Astrocyte (in vitro differentiated cells and primary cell): Measurements from ENCODE around the gene DTWD1. TPM values are rescaled to one million over a fixed set of nuclear protein-coding genes. Genes with fewer than 3 reads are reported as not detected.

ENCODE experiments used
- DNase-seq: peaks from one replicate; pipeline ENCODE4 v3.0.0-alpha.2; 2010; ENCODE audit warnings: low read depth
- FAIRE-seq: peaks from 2 replicates; lab custom pipeline; 2011; peaks lifted over from hg19 to GRCh38; lab: Jason Lieb, UNC
- H2AFZ ChIP-seq: 2 replicates; pipeline ENCODE4 v1.6.0; 2012; ENCODE audit warnings: low read depth, low read length, inconsistent platforms
- H3K27ac ChIP-seq: 2 replicates; pipeline ENCODE4 v1.5.1; 2011; ENCODE audit warnings: low read depth, low read length, inconsistent platforms
- H3K27me3 ChIP-seq: 2 replicates; pipeline ENCODE4 v1.6.0; 2011; ENCODE audit warnings: low read length, inconsistent platforms; ENCODE audit not compliant: insufficient read depth
- H3K36me3 ChIP-seq: 2 replicates; pipeline ENCODE4 v1.5.1; 2011; ENCODE audit warnings: low read length, inconsistent platforms; ENCODE audit not compliant: insufficient read depth
- H3K4me1 ChIP-seq: 2 replicates; pipeline ENCODE4 v1.5.1; 2011; ENCODE audit warnings: low read length, inconsistent platforms; ENCODE audit not compliant: insufficient read depth
- H3K4me2 ChIP-seq: 2 replicates; pipeline ENCODE4 v1.6.0; 2012; ENCODE audit warnings: low read length, inconsistent platforms
- H3K4me3 ChIP-seq: 2 replicates; pipeline ENCODE4 v1.5.1; 2011; ENCODE audit warnings: low read depth, mild to moderate bottlenecking, low read length, inconsistent platforms; ENCODE audit not compliant: insufficient read depth
- H3K79me2 ChIP-seq: 2 replicates; pipeline ENCODE4 v1.6.0; 2012; ENCODE audit warnings: mild to moderate bottlenecking, low read length, inconsistent platforms; ENCODE audit not compliant: insufficient read depth
- H3K9ac ChIP-seq: 2 replicates; pipeline ENCODE4 v1.6.0; 2012; ENCODE audit warnings: mild to moderate bottlenecking, low read length, inconsistent platforms
- H3K9me3 ChIP-seq: 2 replicates; pipeline ENCODE4 v1.5.1; 2012; ENCODE audit warnings: low read depth, mild to moderate bottlenecking, low read length, inconsistent platforms; ENCODE audit not compliant: insufficient read depth
- H4K20me1 ChIP-seq: 2 replicates; pipeline ENCODE4 v1.6.0; 2012; ENCODE audit warnings: low read length, inconsistent platforms; ENCODE audit not compliant: insufficient read depth
- H3K27ac Mint-ChIP-seq: one replicate; pipeline ENCODE4 v1.8.0; 2021; ENCODE audit warnings: mild to moderate bottlenecking, mixed read lengths; ENCODE audit not compliant: unreplicated experiment
- H3K27me3 Mint-ChIP-seq: one replicate; pipeline ENCODE4 v1.8.0; 2021; ENCODE audit warnings: low read depth, mixed read lengths; ENCODE audit not compliant: unreplicated experiment
- H3K36me3 Mint-ChIP-seq: one replicate; pipeline ENCODE4 v1.8.0; 2021; ENCODE audit warnings: low read depth, mixed read lengths; ENCODE audit not compliant: unreplicated experiment
- H3K4me1 Mint-ChIP-seq: one replicate; pipeline ENCODE4 v1.8.0; 2021; ENCODE audit warnings: low read depth, mixed read lengths; ENCODE audit not compliant: unreplicated experiment
- H3K4me3 Mint-ChIP-seq: one replicate; pipeline ENCODE4 v1.8.0; 2021; ENCODE audit warnings: mild to moderate bottlenecking, moderate library complexity, mixed read lengths; ENCODE audit not compliant: unreplicated experiment
- H3K9me3 Mint-ChIP-seq: one replicate; pipeline ENCODE4 v1.8.0; 2021; ENCODE audit warnings: mild to moderate bottlenecking, mixed read lengths; ENCODE audit not compliant: unreplicated experiment
- EZH2 ChIP-seq: IDR thresholded peaks from 2 replicates; pipeline ENCODE4 v1.6.1; 2012; ENCODE audit warnings: mild to moderate bottlenecking, low read length, inconsistent platforms; ENCODE audit not compliant: insufficient read depth
- total RNA-seq: library from RNA; stranded (reverse); gene quantifications from 2 replicates; pipeline ENCODE4 v1.2.1, GENCODE V29; 2021
- TF ChIP-seq, protein P1 (sequence below): IDR thresholded peaks from 2 replicates; pipeline ENCODE4 v1.5.1; 2011; ENCODE audit warnings: low read depth, mild to moderate bottlenecking, inconsistent platforms, low read length, moderate library complexity; ENCODE audit not compliant: insufficient read depth

Gene DTWD1
- total RNA-seq, 1 donor from 2014 or later, result 21.9 TPM

DNA sequence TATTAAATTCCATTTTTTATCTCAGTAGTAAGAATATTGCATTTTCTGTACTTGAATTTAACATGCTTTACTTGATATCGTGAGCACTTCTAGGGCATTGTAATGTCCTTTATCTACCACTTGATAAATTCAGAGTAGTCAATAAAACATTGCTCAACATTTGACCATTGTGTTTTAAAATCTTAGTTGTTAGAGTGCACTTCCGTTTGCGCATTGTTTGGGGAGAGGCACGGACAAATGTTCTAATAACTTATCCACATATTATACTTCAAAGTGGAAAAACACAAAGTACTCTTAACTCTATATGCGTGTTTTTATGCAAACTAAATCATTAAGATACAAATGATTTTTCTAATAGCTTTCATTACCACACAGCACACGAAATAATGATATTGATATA, 649 bp upstream of the DTWD1 start:
- H3K79me2 ChIP-seq, result peaks cover 37% of the 10 kb centered on the region
- H3K9ac ChIP-seq, result peak overlapping the region; percentile 95
- H3K27ac ChIP-seq, result peak overlapping the region; percentile 85
- DNase-seq (peak; percentile 35), FAIRE-seq (no peak)
- Mint-ChIP-seq H3K36me3 (peaks cover 4% of the 10 kb centered on the region), H3K4me1 (peaks cover 27% of the 10 kb centered on the region), H3K9me3 (peaks cover 10% of the 10 kb centered on the region), H3K27me3 (no peaks in the 10 kb centered on the region), H3K27ac (peak overlapping the region; percentile 89), H3K4me3 (peak overlapping the region; percentile 95)
- peaks cover 1% of the 10 kb centered on the region for H3K9me3 ChIP-seq
- TF ChIP-seq, protein P1, sequence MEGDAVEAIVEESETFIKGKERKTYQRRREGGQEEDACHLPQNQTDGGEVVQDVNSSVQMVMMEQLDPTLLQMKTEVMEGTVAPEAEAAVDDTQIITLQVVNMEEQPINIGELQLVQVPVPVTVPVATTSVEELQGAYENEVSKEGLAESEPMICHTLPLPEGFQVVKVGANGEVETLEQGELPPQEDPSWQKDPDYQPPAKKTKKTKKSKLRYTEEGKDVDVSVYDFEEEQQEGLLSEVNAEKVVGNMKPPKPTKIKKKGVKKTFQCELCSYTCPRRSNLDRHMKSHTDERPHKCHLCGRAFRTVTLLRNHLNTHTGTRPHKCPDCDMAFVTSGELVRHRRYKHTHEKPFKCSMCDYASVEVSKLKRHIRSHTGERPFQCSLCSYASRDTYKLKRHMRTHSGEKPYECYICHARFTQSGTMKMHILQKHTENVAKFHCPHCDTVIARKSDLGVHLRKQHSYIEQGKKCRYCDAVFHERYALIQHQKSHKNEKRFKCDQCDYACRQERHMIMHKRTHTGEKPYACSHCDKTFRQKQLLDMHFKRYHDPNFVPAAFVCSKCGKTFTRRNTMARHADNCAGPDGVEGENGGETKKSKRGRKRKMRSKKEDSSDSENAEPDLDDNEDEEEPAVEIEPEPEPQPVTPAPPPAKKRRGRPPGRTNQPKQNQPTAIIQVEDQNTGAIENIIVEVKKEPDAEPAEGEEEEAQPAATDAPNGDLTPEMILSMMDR, result no peak
- no peak for TF ChIP-seq EZH2
- peak overlapping the region; percentile 77 for H2AFZ ChIP-seq
- no peaks in the 10 kb centered on the region for H4K20me1 ChIP-seq
- H3K4me1 ChIP-seq, result peaks cover 12% of the 10 kb centered on the region
- H3K27me3 ChIP-seq, result no peaks in the 10 kb centered on the region
- peak overlapping the region; percentile 90 for H3K4me3 ChIP-seq
- H3K4me2 ChIP-seq, result peak overlapping the region; percentile 83
- no peaks in the 10 kb centered on the region for H3K36me3 ChIP-seq

DNA sequence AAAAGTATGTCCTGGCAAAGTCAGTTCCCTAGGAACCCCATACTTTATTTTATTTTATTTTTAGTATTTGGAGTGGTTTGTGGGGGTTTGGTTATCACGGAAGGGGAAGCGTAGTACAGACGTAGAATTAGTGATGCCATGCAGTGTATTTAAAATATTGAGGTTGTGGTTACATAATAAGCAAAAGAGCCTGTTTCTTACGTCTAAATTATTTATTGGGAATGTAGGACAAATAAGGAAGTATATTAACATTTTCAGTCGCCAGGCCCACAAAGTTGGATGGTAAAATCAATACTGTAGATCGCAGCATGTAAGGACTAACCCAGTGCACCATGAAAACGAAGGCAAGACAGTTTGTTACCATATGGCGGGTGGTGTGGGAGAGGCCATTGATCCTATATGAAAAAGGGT, 558 bp downstream of the DTWD1 start:
- peak overlapping the region; percentile 96 for H3K27ac ChIP-seq

DNA sequence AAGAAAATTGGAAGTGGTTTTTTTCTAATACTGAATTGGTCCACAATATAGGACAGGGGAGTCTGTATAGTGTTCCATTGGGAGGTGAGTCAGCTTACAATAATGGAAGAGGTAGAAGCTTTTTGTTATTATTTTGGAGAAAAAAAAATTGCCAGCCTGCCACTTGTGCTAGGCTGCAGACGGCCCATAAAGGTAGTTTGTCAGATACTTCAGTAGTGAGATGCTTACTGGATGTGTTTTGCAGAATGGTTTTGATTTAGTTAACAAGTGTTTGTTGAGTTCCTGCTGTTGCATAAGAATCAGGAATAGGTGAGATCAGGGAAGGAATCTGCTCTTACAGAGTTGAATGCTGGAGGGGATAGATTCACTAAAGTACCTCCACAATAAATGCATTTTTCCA, 1.0 kb downstream of the DTWD1 start:
- peaks cover 9% of the 10 kb centered on the region for H3K36me3 Mint-ChIP-seq
- H3K4me1 ChIP-seq, result peaks cover 12% of the 10 kb centered on the region
- no peaks in the 10 kb centered on the region for H3K27me3 Mint-ChIP-seq
- peak overlapping the region; percentile 90 for H3K4me3 ChIP-seq
- peaks cover 44% of the 10 kb centered on the region for H3K79me2 ChIP-seq
- DNase-seq (peak; percentile 3), FAIRE-seq (no peak)
- H3K4me3 Mint-ChIP-seq, result peak overlapping the region; percentile 95
- H3K9ac ChIP-seq, result peak overlapping the region; percentile 95
- no peaks in the 10 kb centered on the region for H4K20me1 ChIP-seq
- H3K4me2 ChIP-seq, result peak overlapping the region; percentile 83
- H3K27me3 ChIP-seq, result no peaks in the 10 kb centered on the region
- H3K27ac Mint-ChIP-seq, result peak overlapping the region; percentile 89
- peaks cover 30% of the 10 kb centered on the region for H3K4me1 Mint-ChIP-seq
- H3K9me3 Mint-ChIP-seq, result peaks cover 5% of the 10 kb centered on the region
- peak overlapping the region; percentile 96 for H3K27ac ChIP-seq
- H3K36me3 ChIP-seq, result peaks cover 7% of the 10 kb centered on the region
- H2AFZ ChIP-seq, result no peak overlapping the region
- H3K9me3 ChIP-seq, result peaks cover 4% of the 10 kb centered on the region
- TF ChIP-seq, protein P1, result no peak
- no peak for TF ChIP-seq EZH2

More for the DNA sequence above, 558 bp downstream of the DTWD1 start:
- H3K27me3 Mint-ChIP-seq, result no peaks in the 10 kb centered on the region
- no peak for TF ChIP-seq EZH2
- TF ChIP-seq, protein P1, result no peak
- Histone ChIP-seq H3K27me3 (no peaks in the 10 kb centered on the region), H3K9ac (peak overlapping the region; percentile 95), H2AFZ (no peak overlapping the region), H3K36me3 (peaks cover 7% of the 10 kb centered on the region), H3K9me3 (peaks cover 4% of the 10 kb centered on the region), H4K20me1 (no peaks in the 10 kb centered on the region), H3K4me3 (peak overlapping the region; percentile 90), H3K4me1 (peaks cover 12% of the 10 kb centered on the region), H3K79me2 (peaks cover 44% of the 10 kb centered on the region), H3K4me2 (peak overlapping the region; percentile 83)
- peak overlapping the region; percentile 89 for H3K27ac Mint-ChIP-seq
- FAIRE-seq (no peak), DNase-seq (peak; percentile 23)
- peak overlapping the region; percentile 95 for H3K4me3 Mint-ChIP-seq
- H3K36me3 Mint-ChIP-seq, result peaks cover 9% of the 10 kb centered on the region
- peaks cover 27% of the 10 kb centered on the region for H3K4me1 Mint-ChIP-seq
- peaks cover 7% of the 10 kb centered on the region for H3K9me3 Mint-ChIP-seq
